Right lobe of liver (tissue), 6 donors: ENCODE results near the gene GRB10. TPM values are rescaled to one million over a fixed set of nuclear protein-coding genes. Genes with fewer than 3 reads are reported as not detected.

Experiments used
- ATAC-seq, 4 donors: fragments of 200-7000 bp; cut with Tn5 transposase; one replicate each; pipeline ENCODE4 v1.9.1; 2020; ENCODE audit warnings: mild to moderate bottlenecking in 4 of 4, moderate library complexity in 4 of 4
- DNase-seq, 3 donors: peaks; one replicate each; pipeline ENCODE4 v3.0.0-alpha.2; 2020
- H3K27ac ChIP-seq, 3 donors: fragments of 200-600 bp; one replicate each; pipeline ENCODE4 v1.8.0; 2022
- H3K27me3 ChIP-seq, 2 donors: fragments of 200-600 bp; one replicate each; pipeline ENCODE4 v1.8.0; 2022
- H3K36me3 ChIP-seq, 4 donors: fragments of 200-600 bp; sonication (generic) in 1 of 4; one replicate each; pipeline versions ENCODE4 v1.5.1 to v1.8.0; 2017 to 2022; ENCODE audit warnings: control low read depth in 1 of 4
- H3K4me1 ChIP-seq, 4 donors: fragments of 200-600 bp; sonication (generic) in 1 of 4; one replicate each; pipeline versions ENCODE4 v1.5.1 to v1.8.0; 2017 to 2022; ENCODE audit warnings: control low read depth in 1 of 4
- H3K4me3 ChIP-seq, 3 donors: fragments of 200-600 bp; one replicate each; pipeline ENCODE4 v1.8.0; 2022
- H3K9me3 ChIP-seq, 4 donors: fragments of 200-600 bp; sonication (generic) in 1 of 4; one replicate each; pipeline versions ENCODE4 v1.5.1 to v1.8.0; 2017 to 2022; ENCODE audit warnings: control low read depth in 1 of 4
- CTCF ChIP-seq, 4 donors: fragments of 200-600 bp in 3 of 4; fragments of 450-650 bp in 1 of 4; IDR thresholded peaks; one replicate each; pipeline versions ENCODE4 v1.5.1 to v1.8.0; 2016 to 2022; ENCODE audit warnings: antibody characterized with exemption in 4 of 4, mild to moderate bottlenecking in 2 of 4
- POLR2A ChIP-seq: fragments of 450-650 bp; IDR thresholded peaks from one replicate; pipeline ENCODE4 v1.6.1; 2017; ENCODE audit warnings: antibody characterized with exemption, mild to moderate bottlenecking
- WGBS: methylation state at CpG from one replicate; pipeline ENCODE4 v1.1.6; 2018; ENCODE audit warnings: low coverage, low lambda C conversion rate; ENCODE audit not compliant: insufficient coverage; ENCODE audit errors: missing lambda C conversion rate; 5-methylcytosine and 5-hydroxymethylcytosine counted together
- intact Hi-C, 2 donors: fragments of 100-400 bp; cut with DNase I; formaldehyde crosslinking; loops; one replicate each; pipeline versions ENCODE4 v1.11.2 to v1.14.1; 2022
- total RNA-seq, 6 experiments: library from RNA; depleted of rRNA in 2 of 6; stranded (reverse); fragments of >200 nt in 2 of 6; fragmentation: NEBNext Ultra II Directional in 3 of 6; extraction: Animal tissue kit (Norgen Biotek cat#: 25700) in 3 of 6; gene quantifications; one replicate each; pipeline versions ENCODE4 v1.1.0 to v1.2.4, GENCODE V29; 2016 to 2023
- donor health status: DM: no; HTN: yes; CAD: no.
- donor health status: DM: no; HTN: no; CAD: no.
- donor health status: DM: no; HTN: no; CAD: no.
- donor health status: DM: no; HTN: yes; CAD: no.
- donor health status: DM: no; HTN: yes; CAD: no.

The GRB10 gene
- total RNA-seq, 6 experiments from 2014 or later, result 24.9 to 55.5 (median 40.0) TPM

- 37% methylated on average over 4 of the region's 6 CpGs for WGBS
- H3K36me3 ChIP-seq, result peaks cover 6 to 57% (median 21%) of the 10 kb centered on the region in 4 donors
- DNase-seq (no peak), ATAC-seq (no peak)
- TF ChIP-seq CTCF (IDR thresholded peaks at IDR 0.05), result no peak
- TF ChIP-seq POLR2A, result no peak
- H3K27ac ChIP-seq, result no peak overlapping the region
- no peaks in the 10 kb centered on the region for H3K9me3 ChIP-seq
- H3K4me1 ChIP-seq, result peaks cover 0 to 20% (median 9%) of the 10 kb centered on the region in 4 donors
- intact Hi-C loops, result no loop called here
- no peak overlapping the region for H3K4me3 ChIP-seq
- no peaks in the 10 kb centered on the region for H3K27me3 ChIP-seq
Measured at GRCh38 chr7:50610521-50611277, 172.0 kb downstream of the GRB10 start.

- intact Hi-C loops, result no loop called here
- Histone ChIP-seq H3K36me3 (peaks cover 6 to 76% (median 28%) of the 10 kb centered on the region in 4 donors), H3K9me3 (no peaks in the 10 kb centered on the region), H3K4me3 (no peak overlapping the region), H3K27ac (no peak overlapping the region), H3K4me1 (no peaks in the 10 kb centered on the region), H3K27me3 (no peaks in the 10 kb centered on the region)
- peak in 1 of 4 donors; percentile 28 for ATAC-seq
- no peak for TF ChIP-seq POLR2A
- TF ChIP-seq CTCF (IDR thresholded peaks at IDR 0.05), result no peak
- DNase-seq, result no peak
- WGBS, result 51% methylated on average over 5 of the region's 9 CpGs
Measured at GRCh38 chr7:50608196-50608906, 174.3 kb downstream of the GRB10 start.

GRCh38 chr7:50607524-50608125 is 175.1 kb downstream of the GRB10 start:
- Histone ChIP-seq H3K27me3 (no peaks in the 10 kb centered on the region), H3K4me3 (no peak overlapping the region), H3K36me3 (peaks cover 6 to 75% (median 28%) of the 10 kb centered on the region in 4 donors), H3K9me3 (no peaks in the 10 kb centered on the region), H3K4me1 (no peaks in the 10 kb centered on the region), H3K27ac (no peak overlapping the region)
- TF ChIP-seq POLR2A, result no peak
- TF ChIP-seq CTCF (IDR thresholded peaks at IDR 0.05), result no peak
- 83% methylated on average over 6 of the region's 6 CpGs for WGBS
- intact Hi-C loops, result no loop called here
- ATAC-seq (no peak), DNase-seq (no peak)

- 80% methylated on average over 4 of the region's 13 CpGs for WGBS
- H3K27me3 ChIP-seq, result no peaks in the 10 kb centered on the region
- peak in 2 of 4 donors; percentile 21 to 24 for ATAC-seq
Measured at GRCh38 chr7:50605059-50605458, 177.6 kb downstream of the GRB10 start.

More at GRCh38 chr7:50605059-50605458, 177.6 kb downstream of the GRB10 start:
- no peak for DNase-seq
- intact Hi-C loops, result no loop called here
- Histone ChIP-seq H3K36me3 (peaks cover 6 to 49% (median 21%) of the 10 kb centered on the region in 4 donors), H3K27ac (no peak overlapping the region), H3K4me3 (no peak overlapping the region), H3K4me1 (peaks cover 0 to 6% (median 0%) of the 10 kb centered on the region in 4 donors), H3K9me3 (no peaks in the 10 kb centered on the region)
- no peak for TF ChIP-seq POLR2A
